Left colon (tissue), 2 donors: ENCODE results near the gene SERPINA4. TPM values are rescaled to one million over a fixed set of nuclear protein-coding genes. Genes with fewer than 3 reads are reported as not detected.
"Not testable (repeated sequence)": the region's sequence is repeated elsewhere in the genome, so short reads cannot be mapped to it uniquely, and the experiment has no call there.

Experiments used
- ATAC-seq: fragments of 200-7000 bp; cut with Tn5 transposase; one replicate; pipeline ENCODE4 v1.9.1; 2020; ENCODE audit warnings: mild to moderate bottlenecking, moderate library complexity
- DNase-seq, 2 donors: peaks; one replicate each; pipeline ENCODE4 v3.0.0-alpha.2; 2020
- intact Hi-C, 2 donors: fragments of 100-400 bp; cut with DNase I in 1 of 2; cut with micrococcal nuclease in 1 of 2; formaldehyde crosslinking; loops; one replicate each; pipeline versions ENCODE4 v1.11.2 to v1.14.0; 2022; cut with DNase I, micrococcal nuclease
- total RNA-seq, 2 donors: library from RNA; stranded (reverse); fragmentation: NEBNext Ultra II Directional; extraction: Animal tissue kit (Norgen Biotek cat#: 25700); gene quantifications; one replicate each; pipeline ENCODE4 v1.2.1, GENCODE V29; 2021
- donor health status: DM: no; HTN: no; CAD: no.
- donor health status: DM: yes; HTN: yes; CAD: no.

The SERPINA4 gene
- total RNA-seq, 2 donors from 2014 or later, result not detected

GRCh38 chr14:94561656-94562010 is 391 bp downstream of the SERPINA4 start:
- ATAC-seq, result no peak
- intact Hi-C loops, result no loop called here

GRCh38 chr14:94562022-94562421 is 780 bp downstream of the SERPINA4 start:
- ATAC-seq (no peak), DNase-seq (no peak)
- intact Hi-C loops, result no loop called here

More at GRCh38 chr14:94561656-94562010, 391 bp downstream of the SERPINA4 start:
- DNase-seq, result no peak

GRCh38 chr14:94562941-94563883 is 2.0 kb downstream of the SERPINA4 start:
- intact Hi-C loops, result no loop called here
- ATAC-seq (no peak), DNase-seq (no peak)

- DNase-seq, result no peak
- no peak for ATAC-seq
- intact Hi-C loops, result no loop called here
Observed at GRCh38 chr14:94564381-94564780, 3.1 kb downstream of the SERPINA4 start.

GRCh38 chr14:94568186-94568585 is 6.9 kb downstream of the SERPINA4 start:
- no peak for DNase-seq
- intact Hi-C loops, result no loop called here

GRCh38 chr14:94569381-94570001 is 8.2 kb downstream of the SERPINA4 start:
- intact Hi-C loops, result no loop called here
- ATAC-seq (no peak), DNase-seq (no peak)

More at GRCh38 chr14:94568186-94568585, 6.9 kb downstream of the SERPINA4 start:
- ATAC-seq, result no peak

- intact Hi-C loops, result no loop called here
- no peak for ATAC-seq
- DNase-seq, result no peak
Observed at GRCh38 chr14:94570002-94570400, 8.8 kb downstream of the SERPINA4 start.

- intact Hi-C loops, result no loop called here
- DNase-seq (no peak), ATAC-seq (no peak)
Observed at GRCh38 chr14:94570440-94570839, 9.2 kb downstream of the SERPINA4 start.

- ATAC-seq (no peak), DNase-seq (no peak)
- intact Hi-C loops, result no loop called here
Observed at GRCh38 chr14:94571395-94571794, 10.2 kb downstream of the SERPINA4 start.

GRCh38 chr14:94571950-94572349 is 10.7 kb downstream of the SERPINA4 start:
- no peak for ATAC-seq
- intact Hi-C loops, result no loop called here
- DNase-seq, result no peak

- no peak for DNase-seq
- ATAC-seq, result no peak
- intact Hi-C loops, result no loop called here
Observed at GRCh38 chr14:94572637-94573303, 11.5 kb downstream of the SERPINA4 start.

- ATAC-seq (no peak), DNase-seq (no peak)
- intact Hi-C loops, result no loop called here
Observed at GRCh38 chr14:94573475-94574277, 12.4 kb downstream of the SERPINA4 start.

GRCh38 chr14:94574336-94574735 is 13.1 kb downstream of the SERPINA4 start:
- intact Hi-C loops, result no loop called here
- DNase-seq, result no peak
- no peak for ATAC-seq

- intact Hi-C loops, result no loop called here
- ATAC-seq, result no peak
- no peak for DNase-seq
Observed at GRCh38 chr14:94575730-94576585, 14.7 kb downstream of the SERPINA4 start.

- ATAC-seq, DNase-seq, intact Hi-C loops: not testable (repeated sequence)
Observed at GRCh38 chr14:94577472-94577871, 16.2 kb downstream of the SERPINA4 start.

- no peak for ATAC-seq
- no peak for DNase-seq
- intact Hi-C loops, result no loop called here
Observed at GRCh38 chr14:94578712-94579111, 17.5 kb downstream of the SERPINA4 start.

- DNase-seq, result no peak
- no peak for ATAC-seq
- intact Hi-C loops, result no loop called here
Observed at GRCh38 chr14:94581127-94581999, 20.1 kb downstream of the SERPINA4 start, which contains the start of gene SERPINA5. SERPINA5 (plus strand) TSS chr14:94581426; CDS start chr14:94587363, 5,937 bp downstream.
